K562 (cell line): ENCODE measurements around the gene TJP3. TPM values are rescaled to one million over a fixed set of nuclear protein-coding genes. Genes with fewer than 3 reads are reported as not detected.

Source experiments
- JUND ChIP-seq, 2 experiments: IDR thresholded peaks; 2 replicates in 1 of 2; 3 replicates in 1 of 2; pipeline ENCODE4 v1.6.1; 2011; ENCODE audit warnings: borderline replicate concordance in 2 of 2, low read depth in 2 of 2, low read length in 2 of 2, improper control_type of control experiment in 1 of 2, missing biosample characterization in 1 of 2, missing genetic modification characterization in 1 of 2, missing genetic modification reagents in 1 of 2
- polyA plus RNA-seq, 8 experiments: library from polyadenylated mRNA; depleted of rRNA in 4 of 8; stranded (reverse) in 5 of 8; unstranded in 3 of 8; fragments of >200 nt; fragmentation: Nextera tagmentation in 2 of 8; fragmentation: Illumina TruSeq in 1 of 8; extraction: Ambion mirVana in 2 of 8; extraction: Trizol in 1 of 8; gene quantifications; 2 replicates each; pipeline versions ENCODE4 v1.2.1 to v1.2.3, GENCODE V29; 2011 to 2014; ENCODE audit warnings: inconsistent platforms in 1 of 8, missing spikeins in 1 of 8
- total RNA-seq, 7 experiments: library from RNA; depleted of rRNA in 6 of 7; stranded (reverse); fragments of >200 nt in 6 of 7; fragmentation: Illumina TruSeq in 2 of 7; extraction: Trizol in 2 of 7; gene quantifications; 2 replicates each; pipeline versions ENCODE4 v1.2.1 to v1.2.3, GENCODE V29; 2011 to 2021; ENCODE audit warnings: low replicate concordance in 1 of 7
- TF ChIP-seq, protein P1 (sequence below), 2 experiments: fragments of 450-650 bp in 1 of 2; sonication (generic) in 1 of 2; formaldehyde crosslinking in 1 of 2; IDR thresholded peaks; 2 replicates each; pipeline versions ENCODE4 v1.7.1 to v1.9.0; 2016 to 2022; ENCODE audit warnings: inconsistent platforms in 1 of 2, mild to moderate bottlenecking in 1 of 2, missing genetic modification reagents in 1 of 2

The TJP3 gene
- total and polyA plus RNA-seq, 9 of the 15 experiments (the other 6 are each of a cell fraction or from before 2014, with no cell fraction given): 0.11 to 2.4 (median 0.57) TPM; not detected in 1

DNA sequence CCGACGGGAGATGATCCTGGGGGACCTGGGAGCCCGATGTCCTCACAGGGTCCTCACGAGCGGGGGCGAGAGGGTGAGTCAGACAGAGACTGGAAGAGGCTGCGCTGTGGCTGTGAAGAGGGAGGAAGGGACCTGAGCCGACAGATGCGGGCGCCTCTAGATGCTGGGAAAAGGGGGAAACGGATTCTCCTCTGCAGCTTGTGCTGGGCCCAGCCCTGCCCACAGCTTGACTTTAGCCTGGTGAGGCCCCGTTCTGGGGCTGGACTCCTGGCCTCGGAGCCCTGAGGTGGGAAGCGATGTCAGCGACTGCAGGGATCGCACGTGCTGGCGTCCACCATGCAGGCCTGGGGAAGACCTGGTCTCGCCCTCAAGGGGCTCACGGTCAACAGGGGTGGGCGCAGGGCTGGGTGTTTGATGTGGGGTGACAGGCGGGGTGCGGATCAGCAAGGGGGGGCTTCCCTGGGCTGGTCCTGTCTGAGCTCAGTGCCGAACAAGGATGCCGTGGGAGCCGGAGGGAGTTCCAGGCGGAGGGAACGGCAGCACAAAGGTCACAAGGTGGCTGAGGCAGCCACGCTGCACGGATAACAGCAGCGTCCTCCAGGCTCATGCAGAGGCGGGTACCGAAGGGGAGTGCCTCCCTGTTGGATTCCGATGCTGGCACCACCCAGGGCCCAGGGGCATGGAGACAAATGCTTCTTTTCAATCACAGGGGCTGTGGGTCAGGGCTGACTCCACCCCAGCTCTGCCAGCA is 39.7 kb upstream of the TJP3 start (continued):
- TF ChIP-seq, protein P1, sequence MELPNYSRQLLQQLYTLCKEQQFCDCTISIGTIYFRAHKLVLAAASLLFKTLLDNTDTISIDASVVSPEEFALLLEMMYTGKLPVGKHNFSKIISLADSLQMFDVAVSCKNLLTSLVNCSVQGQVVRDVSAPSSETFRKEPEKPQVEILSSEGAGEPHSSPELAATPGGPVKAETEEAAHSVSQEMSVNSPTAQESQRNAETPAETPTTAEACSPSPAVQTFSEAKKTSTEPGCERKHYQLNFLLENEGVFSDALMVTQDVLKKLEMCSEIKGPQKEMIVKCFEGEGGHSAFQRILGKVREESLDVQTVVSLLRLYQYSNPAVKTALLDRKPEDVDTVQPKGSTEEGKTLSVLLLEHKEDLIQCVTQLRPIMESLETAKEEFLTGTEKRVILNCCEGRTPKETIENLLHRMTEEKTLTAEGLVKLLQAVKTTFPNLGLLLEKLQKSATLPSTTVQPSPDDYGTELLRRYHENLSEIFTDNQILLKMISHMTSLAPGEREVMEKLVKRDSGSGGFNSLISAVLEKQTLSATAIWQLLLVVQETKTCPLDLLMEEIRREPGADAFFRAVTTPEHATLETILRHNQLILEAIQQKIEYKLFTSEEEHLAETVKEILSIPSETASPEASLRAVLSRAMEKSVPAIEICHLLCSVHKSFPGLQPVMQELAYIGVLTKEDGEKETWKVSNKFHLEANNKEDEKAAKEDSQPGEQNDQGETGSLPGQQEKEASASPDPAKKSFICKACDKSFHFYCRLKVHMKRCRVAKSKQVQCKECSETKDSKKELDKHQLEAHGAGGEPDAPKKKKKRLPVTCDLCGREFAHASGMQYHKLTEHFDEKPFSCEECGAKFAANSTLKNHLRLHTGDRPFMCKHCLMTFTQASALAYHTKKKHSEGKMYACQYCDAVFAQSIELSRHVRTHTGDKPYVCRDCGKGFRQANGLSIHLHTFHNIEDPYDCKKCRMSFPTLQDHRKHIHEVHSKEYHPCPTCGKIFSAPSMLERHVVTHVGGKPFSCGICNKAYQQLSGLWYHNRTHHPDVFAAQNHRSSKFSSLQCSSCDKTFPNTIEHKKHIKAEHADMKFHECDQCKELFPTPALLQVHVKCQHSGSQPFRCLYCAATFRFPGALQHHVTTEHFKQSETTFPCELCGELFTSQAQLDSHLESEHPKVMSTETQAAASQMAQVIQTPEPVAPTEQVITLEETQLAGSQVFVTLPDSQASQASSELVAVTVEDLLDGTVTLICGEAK (IDR thresholded peaks at IDR 0.05): no peak
- TF ChIP-seq, protein P1 (CRISPR knock-in tag; IDR thresholded peaks at IDR 0.05): 0 out of 2 replicates have a peak, but pooled peaks have one; percentile 18
- 0 out of 2 replicates have a peak, but pooled peaks have one; percentile 2 for TF ChIP-seq JUND (IDR thresholded peaks at IDR 0.05; ENCODE audit: borderline replicate concordance, low read depth, low read length)
- no peak for TF ChIP-seq JUND (tag; IDR thresholded peaks at IDR 0.05; ENCODE audit: borderline replicate concordance, low read depth, low read length)
